HepG2 (cell line): ENCODE data around the gene GNAL.

Experiments
- CEBPG ChIP-seq: IDR thresholded peaks from 2 replicates; pipeline ENCODE4 v1.6.1; 2016
- CTCF ChIP-seq: sonication (generic); formaldehyde crosslinking; IDR thresholded peaks from 2 replicates; pipeline ENCODE4 v1.5.0; 2020; ENCODE audit warnings: mild to moderate bottlenecking, missing genetic modification reagents, moderate library complexity
- GLI4 ChIP-seq: sonication (generic); formaldehyde crosslinking; IDR thresholded peaks from 2 replicates; pipeline ENCODE4 v1.5.1; 2020; ENCODE audit warnings: missing genetic modification reagents, mild to moderate bottlenecking, moderate library complexity, borderline replicate concordance
- HCFC1 ChIP-seq: fragments of 150-350 bp; IDR thresholded peaks from 2 replicates; pipeline ENCODE4 v1.6.1; 2014; ENCODE audit warnings: low read depth, low read length
- HINFP ChIP-seq: sonication (generic); formaldehyde crosslinking; IDR thresholded peaks from 2 replicates; pipeline ENCODE4 v1.4.0; 2020; ENCODE audit warnings: low read depth, mild to moderate bottlenecking, missing genetic modification reagents
- POLR2AphosphoS5 ChIP-seq: IDR thresholded peaks from 2 replicates; pipeline ENCODE4 v1.6.1; 2012; ENCODE audit warnings: low read depth, low read length
- RFX5 ChIP-seq: IDR thresholded peaks from 2 replicates; pipeline ENCODE4 v1.6.1; 2011; ENCODE audit warnings: low read depth, low read length, improper control_type of control experiment
- ZBTB8A ChIP-seq: sonication (generic); formaldehyde crosslinking; IDR thresholded peaks from 2 replicates; pipeline ENCODE4 v1.4.0; 2020; ENCODE audit warnings: mild to moderate bottlenecking, low read depth, missing genetic modification reagents, borderline replicate concordance
- ZNF121 ChIP-seq: sonication (generic); formaldehyde crosslinking; IDR thresholded peaks from 2 replicates; pipeline ENCODE4 v1.5.0; 2020; ENCODE audit warnings: mild to moderate bottlenecking, missing genetic modification reagents
- ZNF7 ChIP-seq: IDR thresholded peaks from 2 replicates; pipeline ENCODE4 v1.6.1; 2016; ENCODE audit warnings: missing biosample characterization, missing genetic modification reagents

GRCh38 chr18:11775436-11776174, 86.5 kb downstream of the GNAL start:
- TF ChIP-seq POLR2AphosphoS5 (no peak), GLI4 (CRISPR knock-in tag) (no peak), ZNF7 (CRISPR knock-in tag) (no peak), CEBPG (CRISPR knock-in tag) (no peak), RFX5 (no peak), ZBTB8A (CRISPR knock-in tag) (no peak), HINFP (CRISPR knock-in tag) (no peak), ZNF121 (CRISPR knock-in tag) (no peak), HCFC1 (no peak), CTCF (CRISPR knock-in tag) (no peak)
